ENCODE results near the gene WNT6. TPM values are rescaled to one million over a fixed set of nuclear protein-coding genes. Genes with fewer than 3 reads are reported as not detected.

The WNT6 gene
- total RNA-seq, 1 experiment from 2014 or later: 1.4 TPM

- POLR2A ChIA-PET: no interaction called here
- H3K36me3 ChIP-seq (ENCODE audit: control insufficient read depth in 1 of 2, insufficient read depth in 2 of 2, low read length in 2 of 2): no peaks in the 10 kb centered on the region
- CTCF ChIA-PET: interaction anchor here (6.0 kb wide), 1 partner anchor 13 kb away, joined by 53 read pairs; no protein-coding TSS in a partner anchor
- no peaks in the 10 kb centered on the region for H3K9me2 ChIP-seq (ENCODE audit: insufficient read depth)
- H3K79me2 ChIP-seq (ENCODE audit: insufficient read depth, low read length): no peaks in the 10 kb centered on the region
- H3K4me3 ChIP-seq (replicated peaks in 1 of 2; ENCODE audit: low read depth in 1 of 2, low read length in 2 of 2): no peak overlapping the region
- no peak overlapping the region for H3K9ac ChIP-seq (ENCODE audit: low read length)
- no peak for TF ChIP-seq ZBTB33 (IDR thresholded peaks at IDR 0.05; ENCODE audit: extremely low read depth, insufficient replicate concordance, low read length)
- TF ChIP-seq POLR2AphosphoS5 (IDR thresholded peaks at IDR 0.05; ENCODE audit: low read depth, low read length): no peak
- no peak for TF ChIP-seq CEBPB (IDR thresholded peaks at IDR 0.05; ENCODE audit: low read depth)
- H3K9me3 ChIP-seq (ENCODE audit: control insufficient read depth in 1 of 2, insufficient read depth in 1 of 2, low read depth in 1 of 2, low read length in 2 of 2): no peaks in the 10 kb centered on the region
- no peaks in the 10 kb centered on the region for H3K27me3 ChIP-seq (ENCODE audit: insufficient read depth, low read length)
- H3K4me1 ChIP-seq (ENCODE audit: control insufficient read depth in 1 of 2, insufficient read depth in 2 of 2, low read length in 2 of 2): peaks cover 7 to 17% of the 10 kb centered on the region in 2 experiments
- RAD21 ChIA-PET (ENCODE audit: low non-redundant PET in 1 of 2, low total read pairs in 2 of 2, uncharacterized antibody in 2 of 2, unreplicated experiment in 2 of 2): no interaction called here
- no TSS peak for BruUV-seq (replicated peaks)
- intact Hi-C loops (cut with micrococcal nuclease): no loop called here
- H4K20me1 ChIP-seq (ENCODE audit: insufficient read depth): no peaks in the 10 kb centered on the region
- no peak for ATAC-seq
- DNase-seq (ENCODE audit: low read depth, low spot score): no peak
- no peak overlapping the region for H2AFZ ChIP-seq (ENCODE audit: low read depth, low read length, poor library complexity, severe bottlenecking)
- peak overlapping the region; percentile 83; the same call in 1 of the 2 replicates for H3K4me2 ChIP-seq (ENCODE audit: low read length)
- no peak overlapping the region for H3K27ac ChIP-seq (ENCODE audit: low read depth, low read length)
These were observed 51.1 kb downstream of the WNT6 start for GRCh38 chr2:218910741-218911140.

- Histone ChIP-seq H3K79me2 (ENCODE audit: insufficient read depth, low read length) (no peaks in the 10 kb centered on the region), H2AFZ (ENCODE audit: low read depth, low read length, poor library complexity, severe bottlenecking) (no peak overlapping the region), H3K9me2 (ENCODE audit: insufficient read depth) (no peaks in the 10 kb centered on the region), H3K9ac (ENCODE audit: low read length) (no peak overlapping the region), H3K4me1 (ENCODE audit: control insufficient read depth in 1 of 2, insufficient read depth in 2 of 2, low read length in 2 of 2) (no peaks in the 10 kb centered on the region), H3K27me3 (ENCODE audit: insufficient read depth, low read length) (no peaks in the 10 kb centered on the region), H4K20me1 (ENCODE audit: insufficient read depth) (no peaks in the 10 kb centered on the region), H3K9me3 (ENCODE audit: control insufficient read depth in 1 of 2, insufficient read depth in 1 of 2, low read depth in 1 of 2, low read length in 2 of 2) (no peaks in the 10 kb centered on the region), H3K4me2 (ENCODE audit: low read length) (no peak overlapping the region), H3K4me3 (replicated peaks in 1 of 2; ENCODE audit: low read depth in 1 of 2, low read length in 2 of 2) (no peak overlapping the region), H3K36me3 (ENCODE audit: control insufficient read depth in 1 of 2, insufficient read depth in 2 of 2, low read length in 2 of 2) (no peaks in the 10 kb centered on the region), H3K27ac (ENCODE audit: low read depth, low read length) (no peak overlapping the region)
- BruUV-seq (replicated peaks): no TSS peak
- intact Hi-C loops (cut with micrococcal nuclease): no loop called here
- DNase-seq (ENCODE audit: low read depth, low spot score) (no peak), ATAC-seq (no peak)
- CTCF ChIA-PET: no interaction called here
- POLR2A ChIA-PET: no interaction called here
- TF ChIP-seq ZFX (IDR thresholded peaks at IDR 0.05) (no peak), CTCF (IDR thresholded peaks at IDR 0.05 in 2 of 3, conservative IDR thresholded peaks at IDR 0.05 in 1 of 3; ENCODE audit: borderline replicate concordance in 1 of 3, insufficient read depth in 1 of 3, low read depth in 2 of 3, low read length in 2 of 3) (no peak), EGR1 (IDR thresholded peaks at IDR 0.05; ENCODE audit: low read depth) (no peak), POLR2AphosphoS5 (IDR thresholded peaks at IDR 0.05; ENCODE audit: low read depth, low read length) (no peak), SP1 (IDR thresholded peaks at IDR 0.05; ENCODE audit: low read depth) (no peak), RAD21 (IDR thresholded peaks at IDR 0.05; ENCODE audit: low read depth) (no peak), ZNF274 (IDR thresholded peaks at IDR 0.05; ENCODE audit: low read depth, low read length) (no peak), ELF1 (IDR thresholded peaks at IDR 0.05; ENCODE audit: borderline replicate concordance, low read depth) (no peak), ZBTB33 (IDR thresholded peaks at IDR 0.05; ENCODE audit: extremely low read depth, insufficient replicate concordance, low read length) (no peak), CEBPB (IDR thresholded peaks at IDR 0.05; ENCODE audit: low read depth) (no peak), YY1 (IDR thresholded peaks at IDR 0.05; ENCODE audit: extremely low read depth, insufficient replicate concordance, low read depth, low read length) (no peak)
- RAD21 ChIA-PET (ENCODE audit: low non-redundant PET in 1 of 2, low total read pairs in 2 of 2, uncharacterized antibody in 2 of 2, unreplicated experiment in 2 of 2): no interaction called here
These were observed 60.9 kb downstream of the WNT6 start for GRCh38 chr2:218920504-218920903.

Data from HCT116 (cell line).